HG03439 (cell line): ENCODE measurements around the gene FAM222A.

Source experiments
- ATAC-seq: cut with Tn5 transposase; IDR thresholded peaks from one replicate; pipeline ENCODE4 v1.9.1; 2021; ENCODE audit warnings: mild to moderate bottlenecking, moderate library complexity; ENCODE audit not compliant: unreplicated experiment

FAM222A gene

GRCh38 chr12:109795023-109795422 lies 81.4 kb downstream of the FAM222A start:
- ATAC-seq = no peak

- no peak for ATAC-seq
Measured at GRCh38 chr12:109796057-109796456, 82.4 kb downstream of the FAM222A start.

GRCh38 chr12:109797905-109798669 lies 84.5 kb downstream of the FAM222A start:
- no peak for ATAC-seq

GRCh38 chr12:109798691-109799090 lies 85.1 kb downstream of the FAM222A start:
- ATAC-seq = no peak

GRCh38 chr12:109800536-109800935 lies 86.9 kb downstream of the FAM222A start:
- ATAC-seq = no peak

- ATAC-seq = no peak
Measured at GRCh38 chr12:109802828-109803227, 89.2 kb downstream of the FAM222A start.

GRCh38 chr12:109803678-109804077 lies 90.1 kb downstream of the FAM222A start:
- ATAC-seq = no peak

- ATAC-seq = no peak
Measured at GRCh38 chr12:109804820-109805761, 91.5 kb downstream of the FAM222A start.

- ATAC-seq = no peak
Measured at GRCh38 chr12:109807954-109808643, 94.5 kb downstream of the FAM222A start.

GRCh38 chr12:109808876-109809646 lies 95.4 kb downstream of the FAM222A start:
- ATAC-seq = no peak

- ATAC-seq = no peak
Measured at GRCh38 chr12:109810954-109811623, 97.5 kb downstream of the FAM222A start.

- ATAC-seq = no peak
Measured at GRCh38 chr12:109811624-109811995, 98.0 kb downstream of the FAM222A start.

GRCh38 chr12:109813810-109814416 lies 100.3 kb downstream of the FAM222A start:
- ATAC-seq = no peak

- ATAC-seq = no peak
Measured at GRCh38 chr12:109814600-109815150, 101.0 kb downstream of the FAM222A start.

GRCh38 chr12:109815225-109815624 lies 101.6 kb downstream of the FAM222A start:
- ATAC-seq = no peak

GRCh38 chr12:109815757-109816617 lies 102.4 kb downstream of the FAM222A start:
- ATAC-seq = no peak

GRCh38 chr12:109816870-109817269 lies 103.2 kb downstream of the FAM222A start:
- no peak for ATAC-seq

GRCh38 chr12:109817627-109818231 lies 104.1 kb downstream of the FAM222A start:
- no peak for ATAC-seq
